Suppressor macrophage (primary cell): Measurements from ENCODE around the gene DENND2A.
"Not testable (repeated sequence)": the region's sequence is repeated elsewhere in the genome, so short reads cannot be mapped to it uniquely, and the experiment has no call there.

Experiments
- DNase-seq, 4 experiments: peaks; one replicate each; pipeline ENCODE4 v3.0.0-alpha.2; 2020 to 2022

The DENND2A gene

DNA sequence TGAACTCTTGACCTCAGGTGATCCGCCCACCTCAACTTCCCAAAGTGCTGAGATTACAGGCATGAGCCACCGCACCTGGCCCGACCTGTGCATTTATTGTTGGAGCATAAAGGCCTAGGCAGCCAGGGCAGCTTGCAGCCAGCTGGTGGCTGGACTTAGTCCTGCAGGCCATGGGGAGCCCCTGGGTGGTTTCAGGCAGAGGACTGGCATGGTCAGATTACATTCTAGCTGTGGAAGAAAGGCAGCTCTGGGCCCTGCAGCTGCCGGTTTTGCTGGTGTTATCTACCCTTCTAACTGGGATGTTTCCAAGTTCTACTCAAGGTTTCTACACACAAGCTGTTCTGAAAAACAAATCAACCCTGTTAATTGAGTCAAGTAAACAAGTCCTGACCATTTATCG is 138.6 kb downstream of the DENND2A start:
- no peak for DNase-seq

DNA sequence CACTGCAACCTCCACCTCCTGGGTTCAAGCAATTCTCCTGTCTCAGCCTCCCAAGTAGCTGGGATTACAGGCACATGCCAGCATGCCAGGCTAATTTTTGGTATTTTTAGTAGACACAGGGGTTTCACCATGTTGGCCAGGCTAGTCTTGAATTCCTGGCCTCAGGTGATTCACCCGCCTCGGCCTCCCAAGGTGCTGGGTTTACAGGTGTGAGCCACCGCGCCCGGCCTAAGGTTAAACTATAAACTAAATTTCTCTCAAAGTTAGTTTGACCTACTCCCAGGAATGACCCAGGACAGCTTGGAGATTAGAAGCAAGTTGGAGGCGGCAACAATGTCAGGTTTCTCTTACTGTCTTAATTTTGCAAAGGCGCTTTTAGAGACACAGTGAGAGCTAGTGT is 142.8 kb downstream of the DENND2A start:
- not testable (repeated sequence) for DNase-seq

DNA sequence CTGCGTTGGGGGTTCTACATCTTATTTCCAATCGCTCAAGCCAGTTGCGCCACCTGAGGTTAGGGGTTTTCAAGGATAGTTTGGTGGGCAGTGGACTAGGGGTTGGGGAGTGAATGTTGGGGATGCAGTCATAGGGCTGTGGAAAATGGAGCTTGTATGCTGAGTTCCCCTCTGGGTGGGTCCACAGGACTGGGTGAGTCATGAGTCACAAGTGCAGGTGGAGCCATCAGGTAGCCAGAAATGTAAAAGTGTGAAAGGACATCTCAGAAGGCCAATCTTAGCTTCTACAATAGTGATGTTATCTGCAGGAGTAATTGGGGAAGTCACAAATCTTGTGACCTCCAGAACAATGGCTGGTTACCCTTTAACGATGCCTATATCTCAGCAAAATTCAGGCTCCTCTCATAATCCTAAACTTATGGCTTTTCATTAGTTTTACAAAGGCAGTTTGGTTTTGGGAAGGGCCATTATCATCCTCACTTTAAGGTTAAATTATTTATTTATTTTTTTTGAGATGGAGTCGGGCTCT is 143.3 kb downstream of the DENND2A start:
- DNase-seq, result peak in 1 of 4 experiments; percentile 18

DNA sequence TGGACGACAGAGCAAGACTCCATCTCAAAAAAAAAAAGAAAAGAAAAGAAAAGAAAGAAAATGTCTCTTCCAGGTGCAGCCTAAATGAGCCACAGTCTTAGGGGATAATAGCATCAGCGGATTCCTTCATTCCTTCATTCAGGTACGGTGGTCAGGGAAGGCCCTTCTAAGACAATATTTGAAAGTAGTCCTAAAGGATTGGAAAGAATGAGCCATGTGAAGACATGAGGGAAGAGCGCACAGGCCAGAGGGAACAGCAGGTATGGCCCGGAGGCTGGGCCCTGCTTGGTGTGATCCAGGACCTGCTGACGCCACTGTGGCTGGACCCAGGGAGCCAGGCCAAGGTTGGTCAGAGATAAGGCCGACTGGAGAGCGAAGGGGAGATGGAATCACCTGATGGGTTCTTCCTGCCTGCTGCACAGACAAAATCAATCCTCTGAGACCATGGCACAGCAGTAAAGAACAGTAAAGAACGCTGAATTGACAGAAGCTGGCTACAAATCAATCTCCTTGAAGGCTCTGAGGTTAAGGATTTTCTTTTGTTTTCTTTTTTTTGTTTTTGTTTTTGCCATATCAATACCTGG is 145.0 kb downstream of the DENND2A start:
- no peak for DNase-seq

- DNase-seq, result peak; percentile 79 to 94 (median 86)
Measured at GRCh38 chr7:140494867-140495266, 145.7 kb downstream of the DENND2A start.

GRCh38 chr7:140489026-140489359 is 151.6 kb downstream of the DENND2A start:
- peak; percentile 66 to 85 (median 75) for DNase-seq

DNA sequence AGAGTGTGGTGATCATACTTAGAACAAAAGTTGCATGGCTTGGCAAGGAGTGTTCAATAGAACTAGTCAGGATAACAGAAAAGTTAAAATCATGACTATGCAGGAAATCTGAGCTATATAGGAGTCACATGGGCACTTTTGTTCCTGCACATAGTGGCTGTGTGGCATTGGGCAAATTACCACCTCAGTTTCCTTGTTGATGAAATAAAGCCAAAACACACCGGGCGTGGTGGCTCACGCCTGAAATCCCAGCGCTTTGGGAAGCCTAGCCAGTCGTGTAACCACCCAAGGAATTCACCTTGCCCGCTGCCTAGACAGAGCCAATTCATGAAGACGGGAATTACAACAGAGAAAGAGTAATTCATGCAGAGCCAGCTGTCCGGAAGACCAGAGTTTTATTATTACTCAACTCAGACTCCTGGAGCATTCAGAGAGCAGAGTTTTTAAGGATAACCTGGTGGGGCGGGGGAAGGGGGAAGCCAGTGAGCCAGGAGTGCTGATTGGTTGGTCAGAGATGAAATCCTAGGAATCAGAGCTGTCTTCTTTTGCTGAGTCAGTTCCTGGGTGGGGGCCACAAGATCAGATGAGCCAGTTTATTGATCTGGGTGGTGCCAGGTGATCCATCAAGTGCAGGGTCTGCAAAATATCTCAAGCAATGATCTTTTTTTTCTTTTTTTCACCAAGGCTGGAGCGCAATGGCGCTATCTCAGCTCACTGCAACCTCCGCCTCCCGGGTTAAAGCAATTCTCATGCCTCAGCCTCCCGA is 154.9 kb downstream of the DENND2A start:
- peak in 3 of 4 experiments; percentile 12 to 44 (median 23) for DNase-seq

DNA sequence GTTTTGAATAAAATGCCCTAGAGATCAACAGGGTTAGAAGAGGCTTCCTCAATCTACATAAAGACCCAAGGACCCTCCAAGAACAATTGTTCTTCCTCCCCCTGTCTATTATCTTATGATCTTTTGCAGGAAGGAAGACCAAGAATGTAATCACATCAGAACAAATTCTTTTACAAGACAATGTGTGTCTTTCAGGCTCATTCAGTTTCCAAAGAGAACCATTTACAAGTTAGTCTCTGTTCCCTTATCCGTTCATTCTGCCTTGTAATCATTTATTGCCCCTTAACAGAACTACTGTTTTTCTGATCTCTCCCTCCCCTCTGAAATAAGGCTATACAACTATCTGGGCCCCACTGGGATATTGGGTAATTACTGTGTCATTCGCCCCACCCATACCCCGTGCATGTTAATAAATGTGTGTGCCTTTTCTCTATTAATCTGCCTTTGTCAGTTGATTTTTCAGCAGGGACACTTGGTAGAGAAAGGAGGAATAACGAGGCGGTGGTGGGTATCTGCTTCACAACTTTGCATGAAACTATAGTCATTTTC is 155.6 kb downstream of the DENND2A start:
- DNase-seq, result peak in 2 of 4 experiments; percentile 4 to 28

DNA sequence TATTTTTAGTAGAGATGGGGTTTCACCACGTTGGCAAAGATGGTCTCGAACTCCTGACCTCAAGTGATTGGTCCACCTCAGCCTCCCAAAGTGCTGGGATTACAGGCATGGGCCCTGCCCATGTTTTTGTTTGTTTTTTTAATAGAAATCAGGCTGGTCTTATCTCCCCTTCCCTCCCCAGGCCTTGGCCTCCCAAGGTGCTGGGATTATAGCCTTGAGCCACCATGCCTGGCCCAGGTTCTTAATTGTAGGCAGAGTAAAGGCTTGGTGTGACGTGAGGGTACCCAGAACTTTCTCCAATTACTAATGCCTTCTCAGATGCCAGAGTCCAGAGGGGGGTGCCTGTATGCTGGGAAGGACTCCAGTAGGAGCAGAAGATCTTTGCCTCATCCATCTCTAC is 156.1 kb downstream of the DENND2A start:
- no peak for DNase-seq

DNA sequence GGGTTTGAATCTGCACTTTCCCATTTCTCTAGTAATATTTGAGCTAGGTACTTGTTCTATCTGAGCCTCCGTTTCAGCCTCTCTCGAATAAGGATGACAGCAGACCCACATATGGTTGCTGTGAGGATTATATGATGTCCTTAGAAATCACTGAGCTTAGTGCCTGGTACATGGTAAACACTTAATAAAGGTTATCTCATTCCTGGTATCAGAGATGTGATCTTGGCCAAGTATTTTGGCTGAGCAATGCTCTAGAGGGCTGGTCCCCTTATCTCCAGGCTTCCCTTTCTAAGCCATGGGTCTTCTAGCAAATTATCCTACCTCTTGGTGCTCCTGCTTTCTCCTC is 160.9 kb downstream of the DENND2A start:
- no peak for DNase-seq

GRCh38 chr7:140479062-140479738 is 161.4 kb downstream of the DENND2A start, which contains the start of gene MKRN1:
Gene MKRN1, minus strand, starts transcription at chr7:140479505. Its CDS starts 161 bp downstream, at chr7:140479344.
- peak; percentile 93 to 98 (median 96) for DNase-seq

- DNase-seq, result peak; percentile 63 to 80 (median 74)
Measured at GRCh38 chr7:140478246-140479061, 162.2 kb downstream of the DENND2A start.

DNA sequence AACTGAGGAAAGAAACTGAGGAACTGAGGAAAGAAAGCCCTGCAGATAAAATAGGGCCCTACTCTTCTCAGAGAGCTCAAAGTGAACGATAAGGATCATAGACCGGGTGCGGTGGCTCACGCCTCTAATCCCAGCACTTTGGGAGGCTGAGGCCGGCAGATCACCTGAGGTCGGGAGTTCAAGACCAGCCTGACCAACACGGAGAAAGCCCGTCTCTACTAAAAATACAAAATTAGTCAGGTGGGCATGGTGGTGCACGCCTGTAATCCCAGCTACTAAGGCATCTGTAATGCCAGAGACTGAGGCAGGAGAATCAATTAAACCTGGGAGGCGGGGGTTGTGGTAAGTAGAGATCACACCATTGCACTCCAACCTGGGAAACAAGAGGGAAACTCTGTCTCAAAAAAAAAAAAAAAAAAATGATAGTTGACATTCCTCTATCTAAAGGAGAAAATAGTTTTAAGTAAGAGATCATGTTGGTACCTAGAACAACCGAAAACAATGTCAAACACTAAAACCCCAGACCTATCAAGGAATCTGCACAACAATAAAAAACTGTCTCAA is 163.8 kb downstream of the DENND2A start:
- no peak for DNase-seq

DNA sequence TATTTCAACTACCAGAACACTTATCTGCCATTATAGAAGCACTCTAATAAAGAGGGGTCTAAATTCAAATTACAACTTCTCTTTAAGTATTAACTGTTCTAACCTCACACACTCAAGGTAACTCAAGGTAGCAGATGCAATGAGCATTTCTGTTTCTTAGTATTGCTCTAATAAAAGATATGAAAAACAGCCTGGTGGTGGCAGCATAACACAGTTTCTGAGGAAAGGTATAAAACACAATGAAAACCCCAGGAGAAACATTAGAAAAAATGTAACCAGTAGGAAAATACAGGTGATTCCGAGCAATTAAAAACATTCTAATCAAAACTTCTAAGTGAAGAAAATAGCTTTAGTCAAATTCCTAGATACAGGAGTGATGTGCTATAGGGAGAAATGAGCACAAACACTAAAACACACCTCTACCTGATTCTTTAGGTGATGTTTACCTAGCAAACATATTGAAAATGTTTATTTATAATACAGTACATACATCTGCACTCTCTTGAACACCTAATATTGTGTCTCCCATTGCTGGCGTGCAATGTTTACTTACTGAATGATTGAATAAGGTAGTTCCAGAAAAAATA is 164.8 kb downstream of the DENND2A start:
- peak; percentile 48 to 69 (median 60) for DNase-seq
